Duodenal mucosa (tissue), 2 donors: Measurements from ENCODE around the gene ZNF473.
A peak's percentile ranks its signal among the peaks of the same experiment; 100 is the strongest.
"Not testable (repeated sequence)": the region's sequence is repeated elsewhere in the genome, so short reads cannot be mapped to it uniquely, and the experiment has no call there.

Experiments used
- H3K27ac ChIP-seq: one replicate; pipeline ENCODE4 v1.7.0; 2013; ENCODE audit warnings: low read depth, low read length
- H3K27me3 ChIP-seq, 2 donors: one replicate each; pipeline ENCODE4 v1.7.0; 2013; ENCODE audit warnings: low read length in 2 of 2, control low read depth in 1 of 2; ENCODE audit not compliant: insufficient read depth in 2 of 2, control insufficient read depth in 1 of 2
- H3K36me3 ChIP-seq, 2 donors: one replicate each; pipeline ENCODE4 v1.7.0; 2013; ENCODE audit warnings: low read length in 2 of 2, control low read depth in 1 of 2; ENCODE audit not compliant: insufficient read depth in 2 of 2, control insufficient read depth in 1 of 2
- H3K4me1 ChIP-seq, 2 donors: one replicate each; pipeline ENCODE4 v1.7.0; 2013; ENCODE audit warnings: low read length in 2 of 2, control low read depth in 1 of 2; ENCODE audit not compliant: insufficient read depth in 2 of 2, control insufficient read depth in 1 of 2
- H3K4me3 ChIP-seq, 2 donors: one replicate each; pipeline ENCODE4 v1.7.0; 2013; ENCODE audit warnings: low read length in 2 of 2, low read depth in 1 of 2
- H3K9ac ChIP-seq, 2 donors: one replicate each; pipeline ENCODE4 v1.7.0; 2013; ENCODE audit warnings: low read length in 2 of 2, low read depth in 1 of 2
- H3K9me3 ChIP-seq, 2 donors: one replicate each; pipeline ENCODE4 v1.7.0; 2013; ENCODE audit warnings: low read length in 2 of 2, control low read depth in 1 of 2; ENCODE audit not compliant: control insufficient read depth in 1 of 2

Gene ZNF473

DNA sequence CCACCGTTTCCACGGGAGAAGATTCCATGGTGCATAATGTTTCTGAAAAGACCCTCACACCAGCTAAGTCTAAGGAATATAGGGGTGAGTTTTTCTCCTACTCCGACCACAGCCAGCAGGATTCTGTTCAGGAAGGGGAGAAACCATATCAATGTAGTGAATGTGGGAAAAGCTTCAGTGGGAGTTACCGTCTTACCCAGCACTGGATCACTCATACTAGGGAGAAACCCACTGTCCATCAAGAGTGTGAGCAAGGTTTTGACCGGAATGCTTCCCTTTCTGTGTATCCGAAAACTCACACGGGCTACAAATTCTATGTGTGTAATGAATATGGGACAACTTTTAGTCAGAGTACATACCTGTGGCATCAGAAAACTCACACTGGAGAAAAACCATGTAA lies 19.1 kb downstream of the ZNF473 start:
- peaks cover 64 to 69% of the 10 kb centered on the region in 2 donors for H3K36me3 ChIP-seq
- peaks cover 0 to 1% of the 10 kb centered on the region in 2 donors for H3K4me1 ChIP-seq
- H3K9ac ChIP-seq: no peak overlapping the region
- peaks cover 42 to 45% of the 10 kb centered on the region in 2 donors for H3K9me3 ChIP-seq
- peak overlapping the region in 1 of 2 donors; percentile 26 for H3K4me3 ChIP-seq
- H3K27ac ChIP-seq: no peak overlapping the region
- no peaks in the 10 kb centered on the region for H3K27me3 ChIP-seq

DNA sequence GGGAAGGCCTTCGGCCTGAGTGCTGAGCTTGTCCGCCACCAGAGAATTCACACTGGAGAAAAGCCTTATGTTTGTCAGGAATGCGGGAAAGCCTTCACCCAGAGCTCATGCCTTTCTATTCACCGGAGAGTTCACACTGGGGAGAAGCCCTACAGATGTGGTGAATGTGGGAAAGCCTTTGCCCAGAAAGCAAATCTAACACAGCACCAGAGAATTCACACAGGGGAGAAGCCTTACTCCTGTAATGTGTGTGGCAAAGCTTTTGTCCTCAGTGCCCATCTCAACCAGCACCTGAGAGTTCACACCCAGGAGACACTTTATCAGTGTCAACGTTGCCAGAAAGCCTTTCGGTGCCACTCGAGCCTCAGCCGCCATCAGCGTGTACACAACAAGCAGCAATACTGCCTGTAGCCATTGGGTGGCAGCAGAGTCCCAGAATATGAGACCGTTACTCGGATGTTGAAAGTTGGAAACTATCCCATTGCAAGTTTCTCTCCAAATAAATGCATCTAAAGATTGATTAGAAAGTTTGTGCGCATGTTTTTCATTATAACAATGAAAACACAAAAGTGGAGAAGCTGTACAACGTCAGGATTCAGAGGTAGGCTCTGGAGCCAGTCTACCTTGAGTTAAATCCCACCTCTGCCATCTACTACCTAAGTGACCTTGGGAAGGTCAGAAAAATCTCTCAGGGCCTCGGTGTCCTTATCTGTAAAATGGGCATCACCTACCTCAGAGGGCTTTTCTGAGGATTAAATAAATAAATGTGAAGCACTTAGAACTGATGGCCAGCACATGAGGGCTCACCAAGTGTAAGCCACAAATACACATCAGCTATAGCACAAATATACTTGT lies 21.1 kb downstream of the ZNF473 start:
- no peaks in the 10 kb centered on the region for H3K27me3 ChIP-seq
- peaks cover 42 to 45% of the 10 kb centered on the region in 2 donors for H3K9me3 ChIP-seq
- peaks cover 47 to 49% of the 10 kb centered on the region in 2 donors for H3K36me3 ChIP-seq
- no peak overlapping the region for H3K27ac ChIP-seq
- H3K4me3 ChIP-seq: no peak overlapping the region
- no peak overlapping the region for H3K9ac ChIP-seq
- peaks cover 4 to 5% of the 10 kb centered on the region in 2 donors for H3K4me1 ChIP-seq

DNA sequence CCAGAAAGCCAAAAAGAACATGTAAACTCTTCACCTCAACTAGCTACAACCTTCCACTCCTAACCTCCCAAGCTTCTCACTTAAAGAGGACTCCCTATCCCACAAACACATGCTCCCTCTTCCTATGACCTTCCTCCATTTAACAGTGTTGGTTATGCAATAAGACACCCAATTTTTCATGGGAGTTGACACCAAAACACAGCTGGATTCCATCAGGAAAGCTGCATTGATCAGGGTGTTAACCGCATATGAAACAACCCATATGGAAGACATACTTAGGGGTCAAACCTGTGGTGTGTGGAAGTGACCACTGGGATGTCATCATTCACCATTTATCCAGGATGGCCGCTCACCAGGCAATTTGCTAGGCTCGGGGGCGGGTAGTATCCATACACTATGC lies 21.9 kb downstream of the ZNF473 start:
- H3K36me3 ChIP-seq: peaks cover 39 to 41% of the 10 kb centered on the region in 2 donors
- peaks cover 40% of the 10 kb centered on the region in 2 donors for H3K9me3 ChIP-seq

DNA sequence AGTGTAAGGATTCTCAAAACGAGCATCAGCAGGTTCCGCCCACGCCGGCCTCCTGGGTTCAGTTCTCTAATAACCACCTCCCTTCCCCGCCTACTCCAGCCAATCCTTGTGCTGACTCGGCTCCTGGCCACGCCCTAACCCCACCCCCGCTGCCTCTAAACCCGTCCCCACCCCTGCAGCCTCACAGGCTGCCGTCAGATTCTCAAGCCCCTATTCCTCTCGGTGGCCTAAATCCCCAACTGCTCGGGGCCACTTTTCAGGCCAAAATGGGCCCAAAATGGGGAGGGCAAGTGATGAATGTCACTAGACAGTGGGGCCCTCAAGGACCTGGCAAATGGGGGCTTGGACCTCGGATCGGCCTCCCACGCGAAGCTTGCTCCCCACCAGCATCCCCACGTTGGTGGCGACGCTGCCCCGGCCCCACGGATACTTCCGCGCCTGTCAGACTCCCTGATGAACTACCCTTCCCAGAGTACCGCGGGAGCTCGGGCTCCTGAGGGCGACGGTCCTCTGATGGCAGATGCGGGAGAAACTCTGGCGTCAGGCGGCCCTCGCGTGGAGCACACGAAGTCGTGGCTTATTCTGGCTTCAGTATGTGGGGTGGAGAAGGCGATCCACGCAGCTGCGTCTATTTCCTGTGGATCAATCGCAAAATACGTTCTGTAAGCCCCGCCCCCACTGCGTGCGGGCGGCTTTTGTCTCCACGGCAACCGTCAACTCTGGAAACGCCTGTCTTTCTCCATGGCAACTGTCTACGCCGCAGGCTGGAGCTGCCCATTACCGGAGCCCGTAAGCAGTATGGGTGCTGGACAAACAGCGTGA lies 24.8 kb downstream of the ZNF473 start:
- Histone ChIP-seq H3K4me1 (peaks cover 4 to 5% of the 10 kb centered on the region in 2 donors), H3K9ac (peak overlapping the region; percentile 34 to 44), H3K27me3 (no peaks in the 10 kb centered on the region), H3K27ac (peak overlapping the region; percentile 46), H3K4me3 (peak overlapping the region; percentile 73 to 78), H3K36me3 (peaks cover 14 to 15% of the 10 kb centered on the region in 2 donors), H3K9me3 (peaks cover 15 to 17% of the 10 kb centered on the region in 2 donors)

More for the DNA sequence above, 21.9 kb downstream of the ZNF473 start:
- Histone ChIP-seq H3K4me1 (peaks cover 4 to 5% of the 10 kb centered on the region in 2 donors), H3K27me3 (no peaks in the 10 kb centered on the region), H3K9ac (no peak overlapping the region), H3K4me3 (no peak overlapping the region), H3K27ac (no peak overlapping the region)

DNA sequence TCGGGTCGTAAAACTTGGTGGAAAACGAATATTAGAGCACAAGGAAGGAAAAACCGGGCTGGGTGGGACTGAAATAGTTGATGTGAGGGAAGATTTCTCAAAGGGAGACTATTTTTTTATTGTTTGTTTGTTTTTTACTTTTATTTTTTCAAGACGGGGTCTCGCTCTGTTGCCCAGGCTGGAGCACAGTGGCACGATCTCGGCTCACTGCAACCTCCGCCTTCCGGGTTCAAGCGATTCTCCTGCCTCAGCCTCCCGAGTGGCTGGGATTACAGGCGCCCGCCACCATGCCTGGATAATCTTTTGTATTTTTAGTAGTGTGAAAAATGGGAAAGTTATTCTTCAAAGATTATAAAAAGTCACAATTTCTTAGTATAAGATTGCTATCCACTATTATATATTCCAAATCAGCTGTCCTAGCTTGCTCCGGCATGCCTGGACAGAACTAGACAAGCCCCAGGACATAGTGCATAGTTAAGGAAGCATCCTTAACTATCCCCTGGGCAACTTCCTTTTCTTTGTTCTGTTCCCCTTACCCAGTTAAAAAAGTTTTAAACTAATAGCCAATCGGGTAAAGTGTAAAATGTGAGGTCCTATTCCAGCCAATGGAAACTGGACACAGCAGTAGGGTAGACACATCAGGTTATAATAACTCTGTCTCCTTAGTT lies 25.6 kb downstream of the ZNF473 start:
- H3K27me3 ChIP-seq, H3K9me3 ChIP-seq, H3K27ac ChIP-seq, H3K4me1 ChIP-seq, H3K36me3 ChIP-seq: not testable (repeated sequence)
- peak overlapping the region in 1 of 2 donors; percentile 34 for H3K9ac ChIP-seq
- peak overlapping the region; percentile 73 to 78 for H3K4me3 ChIP-seq

DNA sequence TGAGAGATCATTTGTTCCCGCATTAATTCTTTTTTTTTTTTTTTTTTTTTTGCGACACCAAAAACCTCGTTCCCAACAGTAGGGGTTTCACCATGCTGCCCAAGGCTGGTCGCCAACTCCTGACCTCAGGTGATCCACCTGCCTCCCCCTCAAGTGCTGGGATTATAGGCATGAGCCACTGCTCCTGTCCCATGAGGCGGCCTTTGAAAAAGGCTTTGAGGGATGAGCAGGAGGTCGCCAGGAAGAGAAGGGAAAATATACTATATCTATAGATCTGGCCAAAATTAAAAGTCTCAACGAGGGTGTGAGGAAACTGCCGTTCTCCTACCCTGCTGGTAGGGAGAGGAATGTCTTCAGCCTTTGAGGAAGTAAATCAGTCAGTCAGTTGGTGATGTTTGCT lies 26.2 kb downstream of the ZNF473 start:
- no peak overlapping the region for H3K27ac ChIP-seq
- no peak overlapping the region for H3K9ac ChIP-seq
- H3K9me3 ChIP-seq: peaks cover 1 to 3% of the 10 kb centered on the region in 2 donors
- H3K4me1 ChIP-seq: peaks cover 4 to 5% of the 10 kb centered on the region in 2 donors
- peaks cover under 1 to 1% of the 10 kb centered on the region in 2 donors for H3K36me3 ChIP-seq
- H3K27me3 ChIP-seq: no peaks in the 10 kb centered on the region
- no peak overlapping the region for H3K4me3 ChIP-seq

DNA sequence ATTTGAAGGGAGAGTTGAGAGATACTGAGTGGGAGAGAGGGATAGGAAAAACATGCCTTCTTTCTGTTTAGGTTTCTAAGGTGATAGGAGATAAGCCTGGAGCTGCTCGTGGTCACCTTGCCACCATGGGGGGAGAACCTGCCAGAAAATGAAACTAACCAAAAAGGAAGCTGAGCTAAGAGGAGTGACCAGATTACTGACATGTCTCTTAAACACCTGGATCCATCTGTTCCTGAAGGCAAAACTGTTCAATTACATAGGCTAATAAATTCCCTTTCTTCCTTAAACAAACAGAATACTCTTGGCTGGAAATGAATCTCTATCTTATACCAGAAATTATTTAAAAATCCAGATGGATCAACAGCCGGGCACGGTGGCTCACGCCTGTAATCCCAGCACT lies 27.3 kb downstream of the ZNF473 start:
- H3K27me3 ChIP-seq: no peaks in the 10 kb centered on the region
- H3K9ac ChIP-seq: no peak overlapping the region
- no peak overlapping the region for H3K4me3 ChIP-seq
- H3K36me3 ChIP-seq: no peaks in the 10 kb centered on the region
- H3K9me3 ChIP-seq: peaks cover under 1% of the 10 kb centered on the region in 2 donors
- H3K4me1 ChIP-seq: peaks cover 4 to 5% of the 10 kb centered on the region in 2 donors
- no peak overlapping the region for H3K27ac ChIP-seq

DNA sequence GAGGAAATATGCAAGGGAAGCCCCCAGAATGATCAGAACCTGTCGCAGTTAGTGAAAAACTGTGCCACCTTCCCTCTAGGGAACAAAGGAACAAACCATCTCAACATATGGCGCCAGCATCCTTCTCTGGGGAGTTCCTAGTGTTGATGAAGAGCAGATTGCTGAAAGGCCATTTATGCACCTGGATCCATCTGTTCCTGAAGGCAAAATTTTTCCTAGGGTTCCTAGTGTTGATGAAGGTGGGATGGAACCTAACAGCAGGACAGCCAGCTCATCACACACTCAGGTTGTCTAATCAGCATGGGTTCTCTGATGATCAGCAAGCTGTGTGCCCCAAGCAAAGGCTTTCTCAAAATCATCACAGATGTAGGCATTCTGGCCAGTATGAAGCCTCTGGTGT lies 32.6 kb downstream of the ZNF473 start:
- no peaks in the 10 kb centered on the region for H3K27me3 ChIP-seq
- H3K4me1 ChIP-seq: no peaks in the 10 kb centered on the region
- H3K36me3 ChIP-seq: no peaks in the 10 kb centered on the region
- H3K27ac ChIP-seq: no peak overlapping the region
- no peak overlapping the region for H3K4me3 ChIP-seq
- H3K9me3 ChIP-seq: peaks cover 19 to 24% of the 10 kb centered on the region in 2 donors
- H3K9ac ChIP-seq: no peak overlapping the region

DNA sequence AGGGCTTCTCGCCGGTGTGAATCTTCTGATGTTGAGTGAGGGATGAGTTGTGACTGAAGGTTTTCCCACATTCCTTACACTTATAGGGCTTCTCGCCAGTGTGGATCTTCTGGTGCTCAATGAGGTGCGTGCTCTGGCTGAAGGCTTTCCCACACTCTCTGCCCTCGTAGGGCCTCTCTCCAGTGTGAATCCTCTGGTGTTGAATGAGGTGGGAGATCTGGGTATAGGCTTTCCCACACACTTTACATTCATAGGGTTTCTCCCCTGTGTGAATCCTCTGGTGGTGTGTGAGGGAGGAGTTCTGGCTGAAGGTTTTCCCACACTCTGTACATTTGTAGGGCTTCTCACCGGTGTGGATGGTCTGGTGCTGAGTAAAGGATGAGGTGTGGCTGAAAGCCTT lies 33.2 kb downstream of the ZNF473 start:
- Histone ChIP-seq H3K4me3 (no peak overlapping the region), H3K36me3 (no peaks in the 10 kb centered on the region), H3K4me1 (no peaks in the 10 kb centered on the region), H3K9ac (no peak overlapping the region), H3K9me3 (peaks cover 19 to 24% of the 10 kb centered on the region in 2 donors), H3K27me3 (no peaks in the 10 kb centered on the region), H3K27ac (no peak overlapping the region)
